GM12865 (cell line): ENCODE measurements around the gene RASSF5.
"Not testable (repeated sequence)": the region's sequence is repeated elsewhere in the genome, so short reads cannot be mapped to it uniquely, and the experiment has no call there.

Experiments
- DNase-seq: peaks from one replicate; pipeline ENCODE4 v3.0.0; 2010; ENCODE audit warnings: low read depth
- H3K4me3 ChIP-seq: 2 replicates; pipeline ENCODE4 v1.5.1; 2011; ENCODE audit warnings: mild to moderate bottlenecking, low read depth, low read length, control low read depth
- CTCF ChIP-seq: IDR thresholded peaks from 2 replicates; pipeline ENCODE4 v1.5.1; 2011; ENCODE audit warnings: low read length, control low read depth, low read depth, inconsistent platforms; ENCODE audit not compliant: insufficient read depth; ENCODE audit errors: missing control alignments

RASSF5 gene

GRCh38 chr1:206480211-206480610 lies 27.1 kb upstream of the RASSF5 start:
- TF ChIP-seq CTCF = no peak
- no peak overlapping the region for H3K4me3 ChIP-seq
- DNase-seq = no peak

GRCh38 chr1:206482611-206483010 lies 24.7 kb upstream of the RASSF5 start:
- TF ChIP-seq CTCF = no peak
- no peak for DNase-seq

GRCh38 chr1:206483864-206484263 lies 23.5 kb upstream of the RASSF5 start:
- DNase-seq, H3K4me3 ChIP-seq: not testable (repeated sequence)

More at GRCh38 chr1:206482611-206483010, 24.7 kb upstream of the RASSF5 start:
- no peak overlapping the region for H3K4me3 ChIP-seq

GRCh38 chr1:206484901-206485300 lies 22.4 kb upstream of the RASSF5 start:
- no peak overlapping the region for H3K4me3 ChIP-seq
- DNase-seq = no peak
- no peak for TF ChIP-seq CTCF

GRCh38 chr1:206486995-206487788 lies 20.1 kb upstream of the RASSF5 start:
- TF ChIP-seq CTCF = no peak
- no peak for DNase-seq
- no peak overlapping the region for H3K4me3 ChIP-seq

- TF ChIP-seq CTCF = no peak
- no peak for DNase-seq
- H3K4me3 ChIP-seq = no peak overlapping the region
Observed at GRCh38 chr1:206487970-206488369, 19.4 kb upstream of the RASSF5 start.

GRCh38 chr1:206488466-206488865 lies 18.9 kb upstream of the RASSF5 start:
- H3K4me3 ChIP-seq = no peak overlapping the region
- no peak for TF ChIP-seq CTCF
- DNase-seq = no peak
